Measurements from ENCODE around the gene FMNL2. TPM values are rescaled to one million over a fixed set of nuclear protein-coding genes. Genes with fewer than 3 reads are reported as not detected.
A peak's percentile ranks its signal among the peaks of the same experiment; 100 is the strongest.

FMNL2 gene
- total RNA-seq, 1 experiment from 2014 or later: 33.6 TPM

DNA sequence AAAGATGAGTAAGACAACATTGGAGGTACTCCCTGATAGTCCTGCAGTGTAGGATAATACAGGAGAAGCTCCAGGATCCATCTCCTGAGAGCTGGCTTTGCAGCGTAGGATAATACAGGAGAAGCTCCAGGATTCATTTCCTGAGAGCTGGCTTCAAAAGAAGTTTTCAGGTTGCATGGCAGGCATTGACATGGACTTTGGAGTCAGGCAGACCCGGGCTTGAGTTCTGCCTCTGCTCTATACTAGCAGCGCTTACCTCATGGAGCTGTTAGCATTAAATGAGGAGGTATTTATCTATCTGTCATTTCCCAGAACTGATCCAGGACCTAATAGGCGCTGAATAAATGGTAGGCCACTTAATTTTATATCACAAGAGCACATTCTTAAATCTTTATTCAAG is 97.8 kb downstream of the FMNL2 start:
- DNase-seq: no peak
- Histone ChIP-seq H3K79me1 (ENCODE audit: insufficient read depth, low read depth, low read length, poor library complexity, severe bottlenecking) (peaks cover 11% of the 10 kb centered on the region), H3K9me3 (ENCODE audit: control insufficient read depth, low read depth, low read length) (no peaks in the 10 kb centered on the region), H2AK5ac (ENCODE audit: insufficient read length, low read length) (no peak overlapping the region), H3K23ac (ENCODE audit: insufficient read length, low read depth, low read length) (no peak overlapping the region), H2AFZ (ENCODE audit: low read length) (no peak overlapping the region), H3K9ac (ENCODE audit: extremely low read depth, insufficient read length, low read length) (no peak overlapping the region), H3K27ac (ENCODE audit: insufficient read length, low read depth, low read length) (no peak overlapping the region), H4K5ac (ENCODE audit: insufficient read length, low read depth, low read length) (no peak overlapping the region), H3K79me2 (ENCODE audit: insufficient read depth, low read length) (peaks cover 8% of the 10 kb centered on the region; the same call in 1 of the 2 replicates), H2BK120ac (ENCODE audit: low read depth, low read length, poor library complexity, severe bottlenecking) (no peak overlapping the region), H2BK5ac (ENCODE audit: insufficient read length, low read length) (no peak overlapping the region), H3K56ac (ENCODE audit: insufficient read length, low read depth, low read length) (no peak overlapping the region), H3K4me1 (ENCODE audit: insufficient read depth, low read length) (peaks cover 20% of the 10 kb centered on the region), H3K23me2 (ENCODE audit: insufficient read length, low read depth, low read length, poor library complexity, severe bottlenecking) (no peaks in the 10 kb centered on the region), H3T11ph (ENCODE audit: low read length) (no peak overlapping the region), H2BK12ac (ENCODE audit: insufficient read length, low read depth, low read length) (no peak overlapping the region), H3K4ac (ENCODE audit: low read depth, low read length) (no peak overlapping the region), H2BK20ac (ENCODE audit: low read depth, low read length, poor library complexity, severe bottlenecking) (no peak overlapping the region), H3K4me2 (ENCODE audit: insufficient read depth, insufficient read length, low read length) (no peak overlapping the region), H4K8ac (replicated peaks; ENCODE audit: insufficient read length, low read depth, low read length) (no peak overlapping the region), H4K91ac (ENCODE audit: insufficient read length, low read depth, low read length) (no peak overlapping the region), H4K20me1 (ENCODE audit: control insufficient read depth, insufficient read depth, insufficient read length) (no peaks in the 10 kb centered on the region), H3K14ac (ENCODE audit: insufficient read depth, low read length) (no peak overlapping the region), H3K27me3 (ENCODE audit: insufficient read depth, low read length) (no peaks in the 10 kb centered on the region), H3K18ac (ENCODE audit: insufficient read length, low read depth, low read length) (no peak overlapping the region), H2BK15ac (ENCODE audit: low read depth, low read length) (no peak overlapping the region)
- Mint-ChIP-seq H3K27ac (peak overlapping the region in 1 of 3 experiments; percentile 37; a peak in 1 of 7 replicates), H3K9me3 (no peaks in the 10 kb centered on the region), H3K36me3 (ENCODE audit: insufficient read depth in 1 of 3, low read depth in 3 of 3) (no peaks in the 10 kb centered on the region), H3K4me3 (no peak overlapping the region), H3K4me1 (peaks cover 72 to 84% of the 10 kb centered on the region in 2 experiments), H3K27me3 (ENCODE audit: low read depth) (no peaks in the 10 kb centered on the region)
- no peak for TF ChIP-seq CTCF (conservative IDR thresholded peaks at IDR 0.05)
- no CpG with 5 or more reads among the region's 4 CpGs for WGBS (ENCODE audit: extremely low coverage, insufficient read length, low lambda C conversion rate)

Measured in H9 (cell line).